Karpas-422 (cell line): ENCODE measurements around the gene RFX5. TPM values are rescaled to one million over a fixed set of nuclear protein-coding genes. Genes with fewer than 3 reads are reported as not detected.

Experiments used
- DNase-seq: peaks from one replicate; pipeline ENCODE4 v3.0.0-alpha.2; 2015
- H2AFZ ChIP-seq: fragments of 200-600 bp; sonication (generic); 2 replicates; pipeline ENCODE4 v1.6.1; 2014; ENCODE audit warnings: antibody characterized with exemption, low read length, mixed read lengths
- H3K27ac ChIP-seq: fragments of 200-600 bp; sonication (generic); 2 replicates; pipeline ENCODE4 v1.5.1; 2014; ENCODE audit warnings: mild to moderate bottlenecking, low read length, moderate library complexity
- H3K27me3 ChIP-seq: fragments of 200-600 bp; sonication (generic); 2 replicates; pipeline ENCODE4 v1.6.1; 2014; ENCODE audit warnings: low read length, mixed read lengths
- H3K36me3 ChIP-seq: fragments of 200-600 bp; sonication (generic); 2 replicates; pipeline ENCODE4 v1.6.1; 2014; ENCODE audit warnings: low read length, mixed read lengths; ENCODE audit not compliant: insufficient read depth
- H3K4me1 ChIP-seq: fragments of 200-600 bp; sonication (generic); 2 replicates; pipeline ENCODE4 v1.6.1; 2014; ENCODE audit warnings: mild to moderate bottlenecking, low read length, mixed read lengths
- H3K4me2 ChIP-seq: fragments of 200-600 bp; sonication (generic); 2 replicates; pipeline ENCODE4 v1.6.1; 2014; ENCODE audit warnings: low read length, low read depth, mild to moderate bottlenecking; ENCODE audit not compliant: poor library complexity, severe bottlenecking
- H3K4me3 ChIP-seq: fragments of 200-600 bp; sonication (generic); 2 replicates; pipeline ENCODE4 v1.5.1; 2014; ENCODE audit warnings: mild to moderate bottlenecking, antibody characterized with exemption, low read length, mixed read lengths
- H3K79me2 ChIP-seq: fragments of 200-600 bp; sonication (generic); 2 replicates; pipeline ENCODE4 v1.6.1; 2014; ENCODE audit warnings: mild to moderate bottlenecking, low read length, mixed read lengths
- H3K9ac ChIP-seq: fragments of 200-600 bp; sonication (generic); 2 replicates; pipeline ENCODE4 v1.6.0; 2014; ENCODE audit warnings: low read length
- H3K9me2 ChIP-seq: fragments of 200-600 bp; sonication (generic), shearing (Covaris generic); replicated peaks from 2 replicates; pipeline ENCODE4 v1.6.0; 2014; ENCODE audit warnings: mild to moderate bottlenecking, low read length, moderate library complexity; ENCODE audit not compliant: insufficient read depth
- H3K9me3 ChIP-seq: fragments of 300-700, 200-600 bp; sonication (generic); 2 replicates; pipeline ENCODE4 v1.6.1; 2014; ENCODE audit warnings: low read length, mixed read lengths
- H4K20me1 ChIP-seq: fragments of 200-600 bp; sonication (generic); 2 replicates; pipeline ENCODE4 v1.6.1; 2014; ENCODE audit warnings: mild to moderate bottlenecking, antibody characterized with exemption, low read length, low read depth; ENCODE audit not compliant: insufficient read depth
- total RNA-seq: library from RNA; depleted of rRNA; stranded (reverse); fragments of >200 nt; shearing (Covaris generic); gene quantifications from 2 replicates; pipeline ENCODE4 v1.2.3, GENCODE V29; 2014; ENCODE audit warnings: low replicate concordance

The RFX5 gene
- total RNA-seq, 1 experiment from 2014 or later, result 101 TPM

- Histone ChIP-seq H2AFZ (no peak overlapping the region), H3K36me3 (0 out of 2 replicates have a peak, but pooled peaks cover 4% of the 10 kb centered on the region), H3K4me2 (no peak overlapping the region)
Measured at GRCh38 chr1:151324390-151324930, 22.6 kb downstream of the RFX5 start.

GRCh38 chr1:151318975-151319374, 28.1 kb downstream of the RFX5 start:
- Histone ChIP-seq H3K9me2 (no peaks in the 10 kb centered on the region), H3K9me3 (no peaks in the 10 kb centered on the region), H3K4me1 (no peaks in the 10 kb centered on the region), H3K27ac (no peak overlapping the region), H3K9ac (no peak overlapping the region), H3K4me2 (no peak overlapping the region), H4K20me1 (no peaks in the 10 kb centered on the region), H2AFZ (no peak overlapping the region), H3K4me3 (no peak overlapping the region), H3K79me2 (peaks cover 16% of the 10 kb centered on the region), H3K27me3 (no peaks in the 10 kb centered on the region), H3K36me3 (peaks cover 10% of the 10 kb centered on the region; the same call in 1 of the 2 replicates)
- no peak for DNase-seq

More at GRCh38 chr1:151324390-151324930, 22.6 kb downstream of the RFX5 start:
- H3K27me3 ChIP-seq, result no peaks in the 10 kb centered on the region
- peaks cover 22% of the 10 kb centered on the region for H3K4me1 ChIP-seq
- H4K20me1 ChIP-seq, result no peaks in the 10 kb centered on the region
- peaks cover 36% of the 10 kb centered on the region for H3K79me2 ChIP-seq
- no peak overlapping the region for H3K4me3 ChIP-seq
- no peak overlapping the region for H3K9ac ChIP-seq
- no peak overlapping the region for H3K27ac ChIP-seq
- DNase-seq, result peak; percentile 35
- H3K9me2 ChIP-seq, result no peaks in the 10 kb centered on the region
- no peaks in the 10 kb centered on the region for H3K9me3 ChIP-seq

- Histone ChIP-seq H3K9me2 (no peaks in the 10 kb centered on the region), H3K4me3 (no peak overlapping the region), H4K20me1 (no peaks in the 10 kb centered on the region), H3K9ac (no peak overlapping the region), H3K27me3 (no peaks in the 10 kb centered on the region), H3K9me3 (no peaks in the 10 kb centered on the region), H3K4me1 (peaks cover 17% of the 10 kb centered on the region), H3K36me3 (peaks cover 10% of the 10 kb centered on the region; the same call in 1 of the 2 replicates), H3K27ac (no peak overlapping the region), H2AFZ (no peak overlapping the region), H3K4me2 (no peak overlapping the region), H3K79me2 (peaks cover 24% of the 10 kb centered on the region)
- no peak for DNase-seq
Measured at GRCh38 chr1:151315565-151316235, 31.4 kb downstream of the RFX5 start.

GRCh38 chr1:151314137-151314875, 32.7 kb downstream of the RFX5 start:
- Histone ChIP-seq H3K4me1 (peaks cover 31% of the 10 kb centered on the region), H2AFZ (no peak overlapping the region), H3K27ac (no peak overlapping the region), H3K79me2 (peaks cover 28% of the 10 kb centered on the region), H3K9me2 (no peaks in the 10 kb centered on the region), H3K36me3 (peaks cover 12% of the 10 kb centered on the region; the same call in 1 of the 2 replicates), H4K20me1 (no peaks in the 10 kb centered on the region), H3K4me2 (no peak overlapping the region), H3K9ac (no peak overlapping the region), H3K4me3 (no peak overlapping the region), H3K27me3 (no peaks in the 10 kb centered on the region), H3K9me3 (no peaks in the 10 kb centered on the region)
- DNase-seq, result no peak

- Histone ChIP-seq H3K79me2 (peaks cover 27% of the 10 kb centered on the region), H3K9ac (no peak overlapping the region), H3K36me3 (peaks cover 14% of the 10 kb centered on the region; the same call in 1 of the 2 replicates), H4K20me1 (no peaks in the 10 kb centered on the region), H3K4me2 (no peak overlapping the region), H3K27ac (no peak overlapping the region), H3K9me3 (no peaks in the 10 kb centered on the region), H3K4me3 (no peak overlapping the region), H2AFZ (no peak overlapping the region), H3K4me1 (peaks cover 39% of the 10 kb centered on the region), H3K27me3 (no peaks in the 10 kb centered on the region), H3K9me2 (no peaks in the 10 kb centered on the region)
- no peak for DNase-seq
Measured at GRCh38 chr1:151313501-151313900, 33.6 kb downstream of the RFX5 start.

- H4K20me1 ChIP-seq, result no peaks in the 10 kb centered on the region
Measured at GRCh38 chr1:151312826-151313225, 34.2 kb downstream of the RFX5 start.

GRCh38 chr1:151312411-151312810, 34.6 kb downstream of the RFX5 start:
- Histone ChIP-seq H4K20me1 (no peaks in the 10 kb centered on the region), H3K27ac (no peak overlapping the region), H3K9ac (no peak overlapping the region)

More at GRCh38 chr1:151312826-151313225, 34.2 kb downstream of the RFX5 start:
- Histone ChIP-seq H3K9me3 (no peaks in the 10 kb centered on the region), H3K27ac (no peak overlapping the region), H3K4me2 (no peak overlapping the region), H2AFZ (no peak overlapping the region), H3K9ac (no peak overlapping the region), H3K9me2 (no peaks in the 10 kb centered on the region), H3K4me1 (peaks cover 39% of the 10 kb centered on the region), H3K4me3 (no peak overlapping the region), H3K36me3 (peaks cover 20% of the 10 kb centered on the region; the same call in 1 of the 2 replicates), H3K27me3 (no peaks in the 10 kb centered on the region), H3K79me2 (peaks cover 32% of the 10 kb centered on the region)
- no peak for DNase-seq

More at GRCh38 chr1:151312411-151312810, 34.6 kb downstream of the RFX5 start:
- H3K4me1 ChIP-seq, result peaks cover 39% of the 10 kb centered on the region
- no peak overlapping the region for H3K4me3 ChIP-seq
- no peaks in the 10 kb centered on the region for H3K9me3 ChIP-seq
- no peaks in the 10 kb centered on the region for H3K27me3 ChIP-seq
- peaks cover 23% of the 10 kb centered on the region; the same call in 1 of the 2 replicates for H3K36me3 ChIP-seq
- no peaks in the 10 kb centered on the region for H3K9me2 ChIP-seq
- no peak overlapping the region for H3K4me2 ChIP-seq
- peaks cover 32% of the 10 kb centered on the region for H3K79me2 ChIP-seq
- no peak for DNase-seq
- H2AFZ ChIP-seq, result no peak overlapping the region
